ENCODE data around the gene CYB561D2. TPM values are rescaled to one million over a fixed set of nuclear protein-coding genes. Genes with fewer than 3 reads are reported as not detected.
A peak's percentile ranks its signal among the peaks of the same experiment; 100 is the strongest.

Gene CYB561D2
- total and polyA plus RNA-seq, 9 of the 15 experiments (the other 6 are each of a cell fraction or from before 2014, with no cell fraction given), result 4.2 to 16.6 (median 9.4) TPM

GRCh38 chr3:50327129-50327528, 23.5 kb upstream of the CYB561D2 start:
- ATAC-seq (no peak), FAIRE-seq (no peak), DNase-seq (ENCODE audit: extremely low read depth in 1 of 4, low spot score in 3 of 4) (no peak)
- WGBS (ENCODE audit: insufficient coverage, low coverage, missing lambda C conversion rate), result 27% methylated on average over 4 of the region's 4 CpGs
- Histone ChIP-seq H2AFZ (ENCODE audit: low read depth, low read length) (no peak overlapping the region), H3K36me3 (ENCODE audit: control insufficient read depth, insufficient read depth, low read length) (peaks cover 55% of the 10 kb centered on the region; the same call in 2 of the 3 replicates), H3K9ac (ENCODE audit: insufficient read depth in 1 of 2, low read depth in 2 of 2, low read length in 2 of 2) (peak overlapping the region; percentile 78 to 98), H3K27me3 (ENCODE audit: control insufficient read depth in 2 of 2, insufficient read depth in 2 of 2, low read length in 2 of 2) (no peaks in the 10 kb centered on the region), H3K9me1 (ENCODE audit: control insufficient read depth, insufficient read depth, low read length) (no peaks in the 10 kb centered on the region), H3K4me2 (ENCODE audit: insufficient read depth, low read length) (peak overlapping the region; percentile 86), H3K27ac (ENCODE audit: extremely low read depth, low read depth, low read length) (peak overlapping the region; percentile 54), H3K4me3 (peak overlapping the region; percentile 84), H4K20me1 (replicated peaks; ENCODE audit: control insufficient read depth, insufficient read depth, low read length) (0 out of 2 replicates have a peak, but pooled peaks cover 4% of the 10 kb centered on the region), H3K9me3 (replicated peaks; ENCODE audit: control insufficient read depth, insufficient read depth, low read depth, low read length) (no peaks in the 10 kb centered on the region), H3K4me1 (replicated peaks in 1 of 2; ENCODE audit: control insufficient read depth in 2 of 2, insufficient read depth in 2 of 2, low read length in 2 of 2) (peaks cover 13 to 35% of the 10 kb centered on the region in 2 experiments; a peak in 4 of 5 replicates), H3K79me2 (ENCODE audit: control insufficient read depth, insufficient read depth, low read length) (peaks cover 20% of the 10 kb centered on the region)
- TF ChIP-seq RAD21 (CRISPR knock-in tag; conservative IDR thresholded peaks at IDR 0.05 in 1 of 2, IDR thresholded peaks at IDR 0.05 in 1 of 2) (no peak), CREB3 (tag; conservative IDR thresholded peaks at IDR 0.05; ENCODE audit: low read depth) (no peak)
- ChIA-PET POLR2A (interaction anchor here (0.7 to 2.1 kb wide), 4 partner anchors 10 to 35 kb away, joined by 3 to 31 read pairs (median 4); no protein-coding TSS in a partner anchor), CTCF (ENCODE audit: low intra/inter-chr PET ratio) (no interaction called here)
- no TSS peak for BruUV-seq (replicated peaks)
- in situ Hi-C loops (cut with MboI), result no loop called here
- intact Hi-C loops (cut with micrococcal nuclease), result no loop called here
